GM18508 (cell line): ENCODE results near the gene KCNG4.
"Not testable (repeated sequence)": the region's sequence is repeated elsewhere in the genome, so short reads cannot be mapped to it uniquely, and the experiment has no call there.

Experiments used
- ATAC-seq: cut with Tn5 transposase; IDR thresholded peaks from one replicate; pipeline ENCODE4 v1.9.1; 2021; ENCODE audit warnings: moderate number of reproducible peaks; ENCODE audit not compliant: insufficient read depth, unreplicated experiment

Gene KCNG4

DNA sequence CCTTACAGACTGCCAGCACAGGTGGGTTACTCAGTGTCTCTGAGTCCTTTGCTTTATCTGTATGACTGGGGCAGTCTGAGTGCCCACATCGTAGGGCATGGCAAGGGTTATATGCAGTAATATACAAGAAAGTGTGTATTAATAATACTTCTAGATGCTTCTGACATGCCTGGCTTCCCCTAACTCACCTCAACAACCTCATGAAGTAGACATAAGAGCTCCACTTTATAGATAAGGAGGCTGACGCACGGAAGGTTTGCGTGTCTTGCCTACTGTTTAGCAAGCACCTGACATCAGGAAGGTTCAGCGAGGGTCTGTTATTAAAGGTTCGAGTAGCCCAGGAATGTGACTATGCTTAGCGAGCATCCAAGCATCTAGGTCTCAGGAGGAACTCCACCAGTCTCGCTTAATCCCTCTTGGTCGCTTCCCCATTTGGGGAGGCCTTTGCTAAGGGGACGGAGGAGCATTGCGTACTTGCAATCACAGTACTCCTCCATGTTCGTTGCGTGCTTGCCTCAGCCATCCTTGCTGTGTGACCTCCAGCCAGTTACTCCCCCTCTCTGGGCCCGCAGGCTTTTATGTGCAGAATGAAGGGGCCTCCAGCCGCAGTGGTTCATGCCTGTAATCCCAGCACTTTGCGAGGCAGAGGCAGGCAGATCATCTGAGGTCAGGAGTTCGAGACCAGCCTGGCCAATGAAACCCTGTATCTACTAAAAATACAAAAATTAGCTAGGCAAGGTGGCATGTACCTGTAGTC, 1.6 kb downstream of the KCNG4 start:
- ATAC-seq, result no peak

DNA sequence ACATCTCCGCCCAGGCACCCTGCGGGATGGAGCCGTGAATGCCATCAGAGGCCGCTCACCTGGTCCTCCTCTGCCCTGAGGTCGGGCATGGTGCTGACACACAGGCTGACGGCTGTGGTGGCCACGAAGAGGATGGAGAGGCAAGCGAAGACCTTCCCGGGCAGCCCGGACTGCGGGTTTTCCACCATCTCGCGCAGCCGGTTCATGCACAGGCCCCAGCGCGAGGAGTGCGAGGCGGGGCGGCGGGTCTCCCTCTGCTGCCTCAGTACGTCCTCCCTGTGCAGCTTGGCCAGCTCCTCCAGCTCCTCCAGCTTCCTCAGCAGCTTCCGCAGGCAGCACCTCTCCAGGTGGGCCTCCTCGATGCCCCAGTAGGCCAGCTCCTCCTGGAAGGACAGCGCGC, 3.1 kb downstream of the KCNG4 start:
- no peak for ATAC-seq

DNA sequence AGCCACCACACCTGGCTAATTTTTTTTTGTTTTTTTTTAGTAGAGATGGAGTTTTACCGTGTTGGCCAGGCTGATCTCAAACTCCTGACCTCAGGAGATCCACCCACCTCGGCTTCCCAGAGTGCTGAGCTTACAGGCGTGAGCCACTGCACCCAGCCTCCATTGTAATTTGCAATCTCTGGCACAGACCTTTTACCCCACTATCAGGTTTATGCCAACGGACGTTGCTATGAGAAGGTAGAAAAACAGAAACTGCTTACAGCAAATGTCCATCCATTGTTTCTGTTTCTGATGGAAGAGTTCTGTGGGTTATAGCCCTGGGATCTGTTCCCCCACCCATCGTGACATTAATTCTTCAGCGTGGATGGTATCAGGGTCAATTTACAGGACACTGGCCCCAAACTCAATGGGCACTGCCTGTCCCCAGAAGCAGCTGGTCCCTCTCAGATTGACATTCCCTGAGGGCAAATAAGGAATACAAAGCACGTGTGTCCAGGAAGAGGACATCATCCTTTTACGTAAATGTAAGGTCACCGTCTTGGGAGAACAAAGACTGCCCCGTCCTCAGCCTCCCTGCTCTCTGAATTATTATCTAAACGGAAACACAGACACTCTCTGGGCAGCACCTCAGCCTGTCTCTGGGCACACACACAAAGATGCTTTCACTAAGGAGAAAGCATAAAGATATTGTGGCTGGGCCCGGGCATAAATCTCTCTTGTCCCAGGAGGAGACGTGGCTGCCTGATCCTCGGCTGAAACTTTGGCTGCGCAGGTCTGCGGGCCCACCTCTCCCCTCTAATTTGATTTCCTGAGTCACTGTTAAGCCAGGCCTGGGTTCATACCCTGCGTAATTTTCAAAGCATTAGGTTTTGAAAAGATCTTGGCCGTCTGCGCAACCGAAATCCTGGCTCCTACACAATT, 5.2 kb downstream of the KCNG4 start:
- no peak for ATAC-seq

DNA sequence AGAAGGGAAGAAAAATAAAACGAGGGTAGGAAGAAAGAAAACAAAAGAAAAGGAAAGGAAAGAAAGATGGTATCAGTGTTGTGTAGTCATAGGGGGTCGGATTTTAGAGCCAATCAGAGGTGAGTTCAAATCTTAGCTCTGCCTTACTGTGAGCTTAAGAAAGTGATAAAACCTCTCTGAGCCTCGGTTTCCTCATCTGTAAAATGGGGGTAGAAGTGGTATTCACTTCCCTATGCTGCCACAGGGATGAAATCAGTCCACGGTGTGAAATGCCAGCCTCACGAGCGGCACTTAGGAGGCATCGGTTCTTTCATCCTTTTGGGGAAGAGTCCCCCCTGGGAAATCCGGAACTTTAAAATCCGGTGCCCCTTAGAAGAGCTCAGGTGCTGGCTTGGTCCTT, 6.1 kb downstream of the KCNG4 start:
- ATAC-seq, result no peak

DNA sequence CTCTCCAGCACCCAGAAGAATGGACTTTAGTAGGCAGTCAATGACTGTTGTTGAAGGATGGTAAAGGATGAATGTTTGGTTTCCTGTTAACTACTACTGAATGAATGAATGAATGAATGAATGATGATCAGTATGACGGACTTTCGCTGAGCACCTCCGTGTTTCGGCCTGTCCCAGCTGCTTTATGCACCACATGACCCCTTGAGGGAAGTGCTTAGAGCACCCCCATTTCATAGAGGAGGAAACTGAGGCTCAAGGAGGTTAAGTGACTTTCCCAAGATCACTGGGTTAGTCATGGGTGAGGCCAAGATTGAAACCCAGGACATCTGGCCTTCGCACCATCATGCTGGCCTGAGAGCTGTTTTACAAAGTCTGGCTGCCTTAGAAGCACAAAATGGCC, 6.8 kb downstream of the KCNG4 start:
- no peak for ATAC-seq

DNA sequence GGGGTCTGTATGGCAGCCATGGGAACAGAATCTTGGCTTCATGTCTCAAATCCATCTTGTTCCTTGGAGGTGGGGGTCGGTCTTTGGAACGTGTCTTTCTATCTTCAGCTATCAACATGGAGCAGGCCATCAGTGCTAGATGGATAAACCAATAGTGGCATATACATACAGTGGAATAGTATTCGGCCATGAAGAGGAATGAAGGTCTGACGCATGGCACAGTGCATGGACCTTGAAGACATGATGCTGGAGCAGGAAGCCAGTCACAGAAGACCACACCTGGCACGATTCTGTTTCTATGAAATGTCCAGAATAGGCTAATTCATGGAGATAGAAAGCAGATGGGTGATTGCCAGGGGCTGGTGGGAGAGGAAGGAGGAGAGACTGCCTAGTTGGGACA, 7.8 kb downstream of the KCNG4 start:
- ATAC-seq, result no peak

DNA sequence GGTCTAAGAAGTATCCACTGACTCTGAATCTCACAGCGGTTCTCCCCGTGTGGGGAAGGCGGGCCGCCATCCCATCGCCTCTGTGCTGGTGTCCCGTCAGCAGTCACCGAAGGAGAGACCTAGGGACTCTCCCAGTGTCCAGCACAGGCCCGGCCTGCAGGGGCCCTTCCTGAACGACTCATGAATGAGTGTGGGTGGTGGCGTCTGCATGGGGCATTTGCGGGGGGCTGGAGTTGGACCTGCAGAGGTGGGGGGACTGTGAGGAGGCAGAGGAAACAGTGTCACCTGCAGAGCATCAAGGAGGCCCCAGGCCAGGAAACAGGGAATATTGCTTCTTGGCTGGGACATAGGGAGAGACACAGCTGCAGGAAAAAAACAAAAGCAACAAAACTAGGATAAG, 10.3 kb downstream of the KCNG4 start:
- ATAC-seq, result no peak

DNA sequence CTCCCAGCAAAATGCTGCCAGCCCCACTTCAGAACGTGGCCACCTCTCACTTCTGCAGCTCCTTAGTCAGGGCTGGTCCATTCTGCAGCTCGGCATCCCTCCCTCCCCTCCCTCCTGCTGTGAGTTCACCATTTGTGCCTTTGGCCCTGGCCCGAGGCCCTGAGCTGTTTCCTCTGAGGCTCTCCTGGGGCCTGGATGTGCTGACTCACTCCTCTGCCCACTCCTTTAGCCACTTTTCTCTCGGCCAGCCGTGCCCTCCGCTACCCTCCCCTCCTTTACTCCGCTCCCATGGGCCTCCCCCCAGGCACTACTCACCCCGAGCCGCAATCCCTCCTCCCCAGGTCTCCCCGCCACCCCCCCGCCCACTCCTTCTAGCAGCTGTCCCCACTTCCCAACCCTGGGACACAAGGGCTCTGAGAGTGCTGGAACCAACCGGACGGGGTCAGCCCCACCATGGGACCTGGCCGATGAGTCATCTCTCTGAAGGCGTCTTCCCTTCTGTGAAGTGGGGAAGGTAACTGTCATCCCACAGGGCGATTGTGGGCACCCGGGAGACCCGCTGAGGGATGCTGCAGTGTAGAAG, 11.5 kb downstream of the KCNG4 start:
- no peak for ATAC-seq

DNA sequence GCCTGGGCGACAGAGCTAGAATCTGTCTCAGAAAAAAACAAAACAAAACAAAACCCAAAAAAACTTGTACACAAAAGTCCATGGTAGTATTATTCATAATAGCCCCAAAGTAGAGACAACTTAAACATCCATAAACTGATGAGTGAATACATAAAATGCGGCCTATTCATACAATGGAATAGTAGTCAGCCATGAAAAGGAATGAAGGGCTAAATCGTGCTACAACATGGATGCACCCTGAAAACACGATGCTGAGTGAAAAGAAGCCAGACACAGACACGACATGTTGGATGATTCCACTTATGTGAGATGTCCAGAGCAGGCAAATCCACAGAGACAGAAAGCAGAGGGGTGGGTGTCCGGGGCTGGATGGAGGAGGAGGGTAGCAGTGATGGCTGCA, 12.3 kb downstream of the KCNG4 start:
- no peak for ATAC-seq

DNA sequence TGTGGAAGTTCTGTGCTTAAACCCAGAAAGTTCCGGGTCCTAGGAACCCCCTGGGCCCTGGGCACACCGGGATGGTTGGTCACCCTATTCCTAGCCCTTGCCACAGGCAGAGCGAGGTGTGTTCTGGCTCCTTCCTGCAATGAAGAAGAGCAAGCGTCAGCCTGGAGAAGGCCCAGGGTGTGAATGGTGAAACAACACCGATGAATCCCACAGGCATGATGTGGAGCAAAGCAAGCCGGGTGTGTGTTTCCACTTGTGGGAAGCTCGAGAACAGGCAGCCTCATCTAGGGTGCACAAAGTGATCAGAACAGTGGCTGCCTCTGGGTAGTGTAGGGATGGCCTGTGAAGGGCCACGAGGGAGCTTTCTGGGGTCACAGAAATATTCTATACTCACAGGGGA, 13.8 kb downstream of the KCNG4 start:
- ATAC-seq, result no peak

DNA sequence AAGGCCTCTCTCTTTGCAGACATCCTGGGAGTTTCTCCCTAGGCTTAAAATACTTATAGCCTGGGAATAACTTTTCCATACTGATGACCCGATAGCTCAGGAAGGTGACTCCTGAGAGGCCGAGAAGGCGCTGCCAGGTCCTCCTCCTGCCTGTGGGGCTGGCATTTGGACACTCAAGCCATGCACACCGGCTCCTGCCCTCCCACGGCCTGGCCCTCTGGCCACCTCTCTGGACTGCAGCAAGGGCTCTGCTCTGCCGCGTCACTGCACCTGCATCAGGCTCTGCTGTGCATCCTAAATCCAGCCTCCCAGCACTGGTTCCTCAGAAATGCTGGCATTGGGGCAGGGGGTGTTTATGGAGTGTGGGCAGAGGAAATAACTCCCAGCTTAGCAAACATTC, 14.2 kb downstream of the KCNG4 start:
- ATAC-seq, result no peak

DNA sequence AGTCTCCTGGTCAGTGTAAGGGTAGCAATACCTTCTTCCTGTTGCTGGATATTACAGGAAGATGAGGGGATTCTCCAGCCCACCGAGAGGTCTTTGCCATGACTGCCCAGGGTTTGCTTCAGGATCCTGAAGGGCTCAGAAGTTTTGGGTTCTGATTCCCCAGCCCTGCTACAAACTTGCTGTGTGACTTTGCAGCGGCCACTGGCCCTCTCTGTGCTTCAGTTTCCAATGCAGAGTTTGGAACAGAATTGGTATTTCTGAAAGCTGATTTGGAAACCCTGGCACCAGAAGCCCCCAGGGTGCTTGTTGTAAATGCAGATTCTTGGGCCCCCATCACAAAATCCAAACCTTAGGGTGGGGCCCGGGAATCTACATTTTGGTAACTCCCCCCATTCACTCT, 14.7 kb downstream of the KCNG4 start:
- ATAC-seq, result no peak

DNA sequence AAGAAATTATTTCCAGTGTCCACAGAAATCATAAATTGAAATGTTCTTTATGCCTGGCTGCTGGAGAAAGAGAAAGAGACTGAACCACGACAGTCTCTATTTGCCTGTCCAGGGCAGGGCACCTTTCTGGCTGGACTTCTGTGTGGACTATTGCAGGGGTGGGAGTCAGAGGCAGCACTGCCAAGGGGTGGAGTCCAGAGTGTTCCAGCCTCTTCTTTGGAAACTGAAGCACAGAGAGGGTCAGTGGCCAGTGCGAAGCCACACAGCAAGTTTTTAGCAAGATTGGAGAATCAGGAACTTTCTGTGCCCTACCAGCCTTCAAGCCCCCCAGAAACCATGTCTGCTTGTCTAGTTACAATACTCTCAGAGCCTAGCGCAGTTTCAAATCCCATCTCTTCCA, 15.3 kb downstream of the KCNG4 start:
- no peak for ATAC-seq

DNA sequence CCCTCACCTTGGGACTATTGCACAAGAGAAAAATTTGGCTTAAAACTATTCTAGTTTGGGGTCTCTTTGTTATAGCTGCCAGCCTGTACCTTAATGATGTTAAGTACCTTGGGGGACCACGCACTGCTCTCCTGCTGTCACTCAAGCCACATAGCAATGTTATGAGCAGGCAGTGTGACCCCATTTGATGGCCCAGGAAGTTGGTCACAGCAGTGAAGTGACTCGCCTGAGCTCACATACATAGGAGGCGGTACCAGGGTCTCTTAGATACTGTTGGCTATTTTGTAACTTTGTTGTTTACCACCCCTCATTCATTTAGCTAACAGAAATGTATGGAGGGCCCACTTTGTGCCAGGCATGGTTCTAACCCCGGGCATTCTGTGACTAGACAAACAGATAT, 16.4 kb downstream of the KCNG4 start:
- ATAC-seq, result no peak

DNA sequence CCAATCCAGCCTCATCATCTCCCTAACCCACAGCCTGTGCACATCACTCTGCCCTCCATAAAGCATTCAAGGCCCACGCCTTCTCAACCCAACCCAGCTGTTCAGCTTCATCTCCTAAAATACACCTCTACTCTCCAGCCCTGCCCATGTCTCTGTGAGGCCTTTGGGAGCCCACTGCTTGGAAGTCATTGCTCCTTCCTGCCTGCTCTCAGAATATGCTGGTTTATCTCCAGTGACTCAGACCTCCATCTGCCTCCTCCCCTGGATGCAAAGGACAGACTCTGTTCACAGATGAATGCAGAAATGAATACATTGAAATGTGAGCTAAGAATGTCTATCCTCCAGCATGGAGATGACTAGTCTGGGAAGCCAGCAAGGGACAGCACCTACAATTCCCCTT, 19.0 kb downstream of the KCNG4 start:
- no peak for ATAC-seq

DNA sequence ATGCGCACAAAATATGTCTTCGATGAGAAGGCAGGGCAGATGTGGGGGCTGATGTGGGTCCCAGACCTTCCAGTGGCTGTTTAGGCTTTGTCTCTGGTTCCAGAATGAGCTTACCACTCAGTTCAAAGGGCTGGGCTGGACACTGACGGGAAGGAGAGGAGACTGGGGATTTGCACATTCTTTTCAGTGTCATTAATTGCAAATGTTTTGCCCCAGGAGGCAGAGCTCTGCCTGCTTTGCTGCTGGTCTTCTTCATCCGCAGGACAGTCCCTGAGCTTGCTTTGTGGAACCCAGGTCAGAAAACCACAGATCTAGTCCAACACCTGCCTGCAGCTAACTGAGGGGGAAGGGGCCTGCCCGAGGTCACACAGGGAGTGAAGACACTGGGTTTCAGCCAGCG, 20.9 kb downstream of the KCNG4 start:
- ATAC-seq, result no peak

DNA sequence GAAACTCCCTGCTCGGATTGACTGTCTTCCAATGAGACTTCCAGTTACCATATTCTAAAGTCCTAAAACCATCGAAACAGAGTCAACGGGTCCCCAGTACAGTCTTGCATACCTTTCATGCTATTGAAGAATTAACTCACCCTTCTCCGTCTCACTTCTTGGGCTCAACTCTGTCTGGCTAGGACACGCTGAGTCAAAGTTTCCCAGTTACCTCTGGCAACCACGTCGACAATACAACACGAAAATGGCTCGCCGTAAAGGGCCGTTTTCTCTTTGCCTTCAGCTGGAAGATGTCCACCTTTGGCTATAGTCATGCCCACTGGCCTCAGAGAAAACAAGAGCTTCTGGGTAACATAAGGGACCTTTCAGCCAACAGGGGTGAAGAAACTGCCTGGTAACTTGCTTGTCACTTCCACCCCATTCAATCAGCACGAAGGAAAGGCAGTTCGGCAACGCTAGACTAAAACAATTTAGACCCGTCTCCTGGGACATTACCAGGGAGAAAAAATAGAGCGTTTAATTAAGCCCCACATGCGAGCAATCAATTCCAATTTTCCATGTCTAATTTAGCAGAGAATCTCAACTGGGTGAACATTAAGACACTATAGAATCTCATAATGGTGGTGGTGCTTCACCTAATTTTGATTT, 21.5 kb downstream of the KCNG4 start:
- ATAC-seq, result no peak

DNA sequence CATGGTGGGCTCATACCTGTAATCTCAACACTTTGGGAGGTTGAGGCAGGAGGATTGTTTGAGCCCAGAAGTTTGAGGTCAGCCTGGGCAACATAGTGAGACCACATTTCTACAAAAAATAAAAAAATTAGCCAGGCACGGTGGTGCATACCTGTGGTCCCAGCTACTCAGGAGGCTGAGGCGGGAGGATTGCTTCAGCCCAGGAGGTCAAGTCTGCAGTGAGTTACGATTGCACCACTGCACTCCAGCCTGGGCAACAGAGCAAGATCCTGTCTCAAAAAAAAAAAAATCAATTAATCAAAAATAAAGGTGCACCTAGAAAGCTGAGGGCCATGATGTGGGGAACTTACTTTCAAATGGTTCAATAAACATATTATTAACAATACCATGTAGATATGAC, 23.7 kb downstream of the KCNG4 start:
- ATAC-seq, result not testable (repeated sequence)

DNA sequence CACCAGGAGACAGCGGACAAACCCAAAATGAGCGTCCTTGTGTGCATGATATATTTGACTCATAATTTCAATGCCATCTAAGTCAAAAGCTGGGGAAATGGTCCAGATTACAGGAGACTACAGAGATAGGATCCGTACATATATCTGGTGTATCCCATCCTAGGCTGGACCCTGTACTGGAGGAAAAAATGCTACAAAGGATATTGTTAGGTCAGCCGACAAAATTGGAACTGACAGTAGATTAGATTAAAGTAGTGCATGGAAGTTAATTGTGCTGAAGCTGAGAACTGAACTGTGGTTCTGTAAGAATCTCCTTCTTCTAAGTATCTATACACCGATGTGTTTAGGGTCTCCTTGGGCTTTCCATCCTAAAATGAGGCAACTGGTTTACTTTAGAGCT, 24.3 kb downstream of the KCNG4 start:
- ATAC-seq, result no peak

DNA sequence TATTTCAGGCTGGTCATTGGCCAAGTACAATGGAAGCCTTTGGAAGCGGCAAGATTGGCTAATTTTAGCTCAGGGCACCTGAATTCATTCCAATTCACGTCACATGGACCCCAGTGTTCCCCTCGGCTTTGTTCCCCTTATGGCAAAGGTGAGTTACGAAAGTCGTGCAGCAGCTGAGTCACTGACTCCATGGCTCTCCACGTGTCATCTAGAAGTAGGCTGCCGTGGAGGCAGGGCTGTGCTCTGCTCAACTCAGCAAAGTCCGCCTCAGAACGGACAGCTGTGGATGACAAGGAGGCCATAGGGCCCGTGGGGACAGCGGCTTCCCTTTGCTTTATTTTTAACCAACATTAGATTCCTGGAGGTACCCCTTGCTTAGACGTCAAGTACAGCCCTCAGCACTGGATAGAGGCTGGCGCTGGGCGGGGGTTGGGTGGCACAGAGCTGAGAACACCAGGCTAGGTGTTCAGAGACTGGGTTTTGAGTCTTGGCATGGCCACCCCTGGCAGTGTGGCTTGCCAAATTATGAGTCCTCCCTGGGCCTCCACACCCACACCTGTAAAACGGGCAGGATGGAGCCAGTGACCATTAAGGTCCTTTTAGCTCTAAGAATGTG, 25.3 kb downstream of the KCNG4 start:
- ATAC-seq, result no peak
